Measurements from ENCODE around the gene TMEM169.
"Not testable (repeated sequence)": the region's sequence is repeated elsewhere in the genome, so short reads cannot be mapped to it uniquely, and the experiment has no call there.

The TMEM169 gene

DNA sequence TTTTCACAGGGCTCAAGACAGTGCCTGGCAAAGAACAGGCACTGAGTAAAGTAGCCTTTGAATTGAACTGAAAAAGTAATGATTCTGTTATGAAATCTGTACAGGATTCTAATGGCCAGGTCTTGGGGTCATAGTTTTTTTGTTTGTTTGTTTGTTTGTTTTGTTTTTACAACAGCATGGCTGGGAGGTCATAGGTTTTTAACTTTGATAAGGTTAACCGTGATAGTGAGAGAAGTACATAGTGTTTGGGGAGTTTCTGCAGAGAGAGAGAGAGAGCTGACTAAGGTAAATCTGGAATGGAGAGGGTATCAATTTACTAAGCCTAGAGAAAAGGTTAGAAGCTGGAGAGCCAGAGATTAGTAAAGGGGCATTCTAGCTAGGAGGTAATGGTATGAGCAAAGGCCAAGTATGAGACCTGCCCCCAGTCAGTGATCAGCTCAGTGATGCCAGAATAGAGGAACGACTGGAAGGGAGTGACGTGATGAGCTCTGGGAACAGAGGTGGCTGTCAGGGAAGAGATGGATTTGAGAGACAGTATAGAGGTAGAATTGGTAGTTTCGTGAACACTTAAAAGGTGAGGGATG lies 53.3 kb downstream of the TMEM169 start:
- no peak for DNase-seq

DNA sequence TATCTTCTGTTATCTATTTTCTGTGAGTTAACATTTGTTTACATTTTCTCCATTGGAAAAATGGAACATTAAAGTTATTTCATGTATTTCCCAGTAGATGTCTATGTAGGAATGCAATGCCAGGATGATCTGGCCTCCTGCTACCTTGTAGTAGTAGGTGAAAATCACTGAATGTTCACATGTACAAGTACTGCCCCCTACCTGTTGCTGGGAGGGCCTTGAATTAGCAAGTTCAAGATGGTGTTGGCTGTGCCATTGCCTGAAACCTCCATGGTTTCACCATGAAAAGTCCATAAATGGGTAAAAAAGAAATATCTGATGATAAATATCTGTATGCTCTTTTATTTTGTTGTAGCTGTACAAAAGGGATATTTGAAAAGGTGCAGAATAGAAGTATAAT lies 58.2 kb downstream of the TMEM169 start:
- DNase-seq: no peak

DNA sequence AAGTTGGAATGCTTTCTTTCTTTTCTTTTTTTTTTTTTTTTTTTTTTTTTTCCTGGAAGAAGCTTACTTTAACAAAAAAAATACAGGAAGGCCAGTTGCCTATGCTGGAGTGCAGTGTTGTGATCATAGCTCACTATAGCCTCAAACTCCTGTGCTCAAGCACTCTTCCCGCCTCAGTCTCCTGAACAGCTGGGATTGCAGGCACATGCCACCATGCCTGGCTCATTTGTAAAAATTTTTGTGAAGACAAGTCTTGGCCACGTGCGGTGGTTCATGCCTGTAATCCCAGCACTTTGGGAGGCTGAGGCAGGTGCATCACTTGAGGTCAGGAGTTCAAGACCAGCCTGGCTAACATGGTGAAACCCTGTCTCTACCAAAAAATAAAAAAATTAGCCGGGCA lies 59.8 kb downstream of the TMEM169 start:
- not testable (repeated sequence) for DNase-seq

- peak; percentile 77 for DNase-seq
Observed at GRCh38 chr2:216142540-216142939, 60.8 kb downstream of the TMEM169 start.

DNA sequence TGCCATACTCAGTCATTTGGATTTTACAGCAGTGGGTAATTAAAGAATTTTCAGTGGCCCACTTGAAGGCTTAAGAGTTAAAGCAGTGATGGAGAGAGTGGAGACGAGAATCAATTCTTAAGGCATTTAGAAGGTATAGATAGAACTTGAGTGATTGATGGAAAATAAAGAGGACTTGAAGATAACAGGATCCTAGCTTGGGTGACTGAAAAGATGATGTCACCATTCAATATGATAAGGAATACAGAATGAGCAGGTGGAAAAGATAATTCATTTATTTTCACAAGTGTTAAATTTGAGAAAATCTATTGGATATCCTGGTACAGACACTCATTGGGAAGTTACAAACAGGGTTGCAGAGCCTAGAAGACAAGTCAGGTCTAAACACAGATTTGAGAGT lies 62.7 kb downstream of the TMEM169 start:
- no peak for DNase-seq

GRCh38 chr2:216144857-216145256 lies 63.1 kb downstream of the TMEM169 start:
- DNase-seq: no peak

- no peak for DNase-seq
Observed at GRCh38 chr2:216146573-216146972, 64.9 kb downstream of the TMEM169 start.

- no peak for DNase-seq
Observed at GRCh38 chr2:216147172-216148131, 65.7 kb downstream of the TMEM169 start.

GRCh38 chr2:216148983-216149382 lies 67.3 kb downstream of the TMEM169 start:
- DNase-seq: no peak

- no peak for DNase-seq
Observed at GRCh38 chr2:216149741-216150140, 68.0 kb downstream of the TMEM169 start.

DNA sequence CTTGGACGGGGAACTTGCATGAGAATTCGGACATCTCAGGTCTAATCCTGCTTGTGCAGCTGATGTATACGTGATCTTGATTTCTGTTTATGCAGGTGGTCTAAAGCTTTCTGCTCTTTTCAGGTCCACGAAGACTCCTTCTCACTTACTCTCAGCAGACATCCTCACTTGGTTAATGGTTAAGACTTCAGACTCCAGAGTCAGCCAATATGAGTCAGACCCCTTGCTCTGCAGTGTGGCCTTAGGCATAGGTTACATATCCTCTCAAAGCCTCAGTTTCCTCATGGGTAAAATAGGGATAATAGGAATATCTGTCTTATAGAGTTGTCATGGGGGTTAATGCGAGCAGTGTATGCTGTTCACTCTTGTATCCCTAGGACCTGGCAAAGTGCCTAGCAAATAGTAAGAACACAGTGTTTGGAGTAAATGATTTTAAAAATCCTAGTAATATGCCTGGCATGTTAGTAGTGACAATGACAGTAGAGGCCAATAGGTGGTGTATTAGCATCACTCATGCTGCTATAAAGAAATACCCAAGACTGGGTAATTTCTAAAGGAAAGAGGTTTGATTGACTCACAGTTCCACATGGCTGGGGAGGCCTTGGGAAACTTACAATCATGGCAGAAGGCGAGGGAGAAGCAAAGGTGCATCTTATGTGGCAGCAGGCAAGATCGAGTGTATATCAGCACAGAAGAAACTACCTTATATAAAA lies 69.8 kb downstream of the TMEM169 start:
- peak; percentile 30 for DNase-seq

Data from fibroblast of skin of scalp (primary cell).